ENCODE data around the gene LRSAM1.

LRSAM1 gene

GRCh38 chr9:127509955-127510299 lies 58.6 kb downstream of the LRSAM1 start:
- DNase-seq (ENCODE audit: low read depth in 1 of 2, low spot score in 1 of 2), result no peak

GRCh38 chr9:127514468-127514867 lies 63.2 kb downstream of the LRSAM1 start:
- no peak for DNase-seq (ENCODE audit: low read depth in 1 of 2, low spot score in 1 of 2)

- DNase-seq (ENCODE audit: low read depth in 1 of 2, low spot score in 1 of 2), result no peak
Measured at GRCh38 chr9:127516835-127517607, 65.7 kb downstream of the LRSAM1 start.

DNA sequence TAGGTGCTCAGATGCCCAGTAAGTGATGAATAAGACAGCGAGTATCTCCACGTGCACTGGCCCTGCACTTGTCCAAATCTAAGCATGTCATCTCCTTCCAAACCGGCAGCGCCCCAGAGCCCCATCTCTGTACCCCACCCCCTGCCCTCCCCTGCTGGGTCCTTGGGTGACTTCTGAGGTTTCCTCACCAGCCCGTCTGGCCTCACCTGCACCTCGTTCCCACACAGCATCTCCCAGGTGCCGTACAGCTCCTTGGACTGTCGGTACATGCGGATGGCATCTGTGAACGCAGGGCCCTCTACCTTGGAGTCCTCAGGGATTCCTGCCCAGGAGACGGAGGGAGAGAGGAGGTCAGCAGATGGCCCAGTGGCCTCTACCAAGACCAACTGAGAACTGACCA lies 66.3 kb downstream of the LRSAM1 start:
- no peak for DNase-seq (ENCODE audit: low read depth in 1 of 2, low spot score in 1 of 2)

GRCh38 chr9:127518091-127518856 lies 67.0 kb downstream of the LRSAM1 start:
- no peak for DNase-seq (ENCODE audit: low read depth in 1 of 2, low spot score in 1 of 2)

DNA sequence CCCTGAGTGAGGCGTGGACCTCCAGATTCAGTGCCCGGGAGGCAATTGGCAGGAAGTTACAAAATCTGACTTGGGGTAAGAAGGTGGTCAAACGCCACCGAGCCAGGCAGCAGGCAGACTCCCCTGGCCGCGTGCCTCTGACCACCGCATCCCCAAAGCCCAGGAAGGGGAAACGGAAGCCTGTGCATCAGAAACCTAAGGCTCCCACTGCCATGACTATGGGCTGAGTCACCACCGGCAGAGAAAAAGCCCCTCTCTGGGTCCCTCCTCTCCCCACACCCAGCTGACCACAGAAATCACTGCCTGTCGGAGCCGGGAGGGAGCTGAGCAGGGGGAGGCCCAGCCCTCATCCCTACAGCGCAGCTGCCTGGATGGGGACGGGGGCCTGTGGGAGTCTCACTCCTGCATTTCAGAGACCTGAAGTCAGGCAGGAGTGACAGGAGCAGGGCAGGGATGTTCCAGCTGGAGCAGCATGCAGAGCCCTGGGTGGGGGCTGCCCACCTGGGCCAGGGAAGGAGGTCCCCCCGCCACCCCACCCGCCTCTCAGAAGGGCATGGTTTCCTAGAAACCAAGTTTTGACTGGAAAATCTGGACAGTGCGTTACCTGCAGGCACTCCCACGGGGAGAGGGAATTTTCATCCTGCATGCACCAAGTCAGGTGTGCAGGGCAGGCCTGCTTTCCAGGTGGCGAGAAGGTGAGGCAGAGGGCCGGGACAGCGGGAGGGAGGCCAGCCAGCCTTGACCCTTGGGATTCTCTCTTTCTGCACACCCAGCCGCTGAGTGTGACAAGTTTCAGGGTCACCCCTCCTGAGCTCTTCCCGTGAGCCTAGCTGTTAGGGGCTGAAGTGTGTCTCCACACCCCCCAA lies 68.2 kb downstream of the LRSAM1 start:
- no peak for DNase-seq (ENCODE audit: low read depth in 1 of 2, low spot score in 1 of 2)

DNA sequence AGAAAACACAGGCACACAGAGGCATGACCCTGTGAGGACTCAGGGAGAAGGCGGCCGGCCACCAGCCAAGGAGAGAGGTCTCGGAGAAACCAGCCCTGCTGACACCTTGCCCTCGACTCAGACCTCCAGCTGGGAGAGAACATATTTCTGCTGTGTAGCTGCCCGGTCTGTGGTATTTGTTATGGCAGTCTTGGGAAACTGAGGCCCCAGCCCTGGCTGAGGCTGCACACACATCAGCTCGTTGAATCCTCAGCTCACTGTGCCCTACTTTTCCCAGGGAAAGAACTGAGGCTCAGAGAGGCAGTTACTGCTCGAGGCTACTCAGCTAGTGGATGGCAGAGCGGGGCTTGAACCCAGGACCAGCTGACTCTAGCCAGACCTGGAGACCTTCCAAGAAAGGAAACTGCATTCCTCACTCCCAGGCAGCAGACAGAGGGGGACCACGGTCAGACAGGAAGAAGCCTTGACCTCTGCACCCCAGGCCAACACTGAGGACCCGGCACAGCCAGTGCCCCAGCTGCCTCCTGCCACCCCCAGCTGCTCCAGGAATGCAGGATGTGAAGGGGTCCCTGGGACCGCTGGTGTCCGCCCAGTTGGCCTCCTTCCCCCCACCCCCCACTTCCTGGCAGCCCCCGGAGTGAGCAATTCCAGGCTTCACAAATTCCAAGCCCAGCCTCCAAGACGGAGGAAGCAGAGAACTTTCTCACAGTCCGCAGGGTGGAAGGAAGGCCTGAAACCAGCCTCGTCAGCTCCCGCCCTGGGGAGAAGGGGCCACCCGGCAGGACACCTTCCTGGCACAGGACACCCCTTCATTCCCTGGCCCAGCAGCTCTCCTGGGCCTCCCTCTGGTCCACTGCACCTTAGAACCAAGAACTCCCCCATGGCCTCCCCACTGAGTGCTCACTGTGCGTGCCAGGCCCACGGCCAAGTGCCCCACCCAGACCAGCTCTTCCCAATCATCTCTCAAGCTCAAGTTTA lies 69.9 kb downstream of the LRSAM1 start:
- DNase-seq (ENCODE audit: low read depth in 1 of 2, low spot score in 1 of 2), result no peak

GRCh38 chr9:127521919-127522304 lies 70.6 kb downstream of the LRSAM1 start:
- DNase-seq (ENCODE audit: low read depth in 1 of 2, low spot score in 1 of 2), result no peak

GRCh38 chr9:127522727-127523126 lies 71.4 kb downstream of the LRSAM1 start:
- DNase-seq (ENCODE audit: low read depth in 1 of 2, low spot score in 1 of 2), result no peak

- no peak for DNase-seq (ENCODE audit: low read depth in 1 of 2, low spot score in 1 of 2)
Measured at GRCh38 chr9:127523312-127523851, 72.1 kb downstream of the LRSAM1 start.

- DNase-seq (ENCODE audit: low read depth in 1 of 2, low spot score in 1 of 2), result no peak
Measured at GRCh38 chr9:127524373-127524772, 73.1 kb downstream of the LRSAM1 start.

DNA sequence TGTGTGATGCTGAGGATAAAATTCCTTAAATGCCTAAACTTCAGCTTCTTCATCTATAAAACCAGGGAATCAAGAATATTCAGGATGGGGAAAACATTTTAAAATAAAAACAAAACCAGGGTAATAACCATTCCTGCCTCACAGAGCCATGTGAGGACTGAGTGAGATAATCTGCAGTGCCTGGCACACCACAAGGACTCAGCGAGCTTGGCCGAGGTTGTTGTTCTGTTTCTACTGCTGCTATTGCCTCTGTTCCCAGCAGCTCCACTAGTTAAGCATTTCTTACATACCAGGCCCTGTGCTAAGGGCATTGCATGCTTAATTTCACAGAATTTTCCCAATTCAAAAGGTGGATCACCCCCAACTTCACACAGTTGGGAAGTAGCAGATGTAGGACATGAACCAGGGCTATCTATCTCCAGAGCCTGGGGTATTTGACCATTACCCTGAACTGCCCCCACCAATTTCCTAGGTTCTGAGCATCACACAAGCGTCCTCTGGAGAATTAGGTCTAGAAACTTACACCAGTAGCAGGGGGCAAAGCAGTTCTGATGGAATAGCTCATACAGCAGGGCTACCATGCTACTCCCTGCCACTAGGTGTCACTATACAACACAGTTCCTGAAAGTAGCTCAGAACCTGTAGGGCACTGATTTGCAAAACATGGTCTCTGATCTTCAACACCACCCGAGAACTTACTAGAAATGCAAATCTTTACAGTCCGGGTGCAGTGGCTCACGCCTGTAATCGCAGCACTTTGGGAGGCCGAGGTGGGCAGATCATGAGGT lies 74.3 kb downstream of the LRSAM1 start:
- no peak for DNase-seq (ENCODE audit: low read depth in 1 of 2, low spot score in 1 of 2)

- DNase-seq (ENCODE audit: low read depth in 1 of 2, low spot score in 1 of 2), result no peak
Measured at GRCh38 chr9:127526655-127527559, 75.6 kb downstream of the LRSAM1 start.

DNA sequence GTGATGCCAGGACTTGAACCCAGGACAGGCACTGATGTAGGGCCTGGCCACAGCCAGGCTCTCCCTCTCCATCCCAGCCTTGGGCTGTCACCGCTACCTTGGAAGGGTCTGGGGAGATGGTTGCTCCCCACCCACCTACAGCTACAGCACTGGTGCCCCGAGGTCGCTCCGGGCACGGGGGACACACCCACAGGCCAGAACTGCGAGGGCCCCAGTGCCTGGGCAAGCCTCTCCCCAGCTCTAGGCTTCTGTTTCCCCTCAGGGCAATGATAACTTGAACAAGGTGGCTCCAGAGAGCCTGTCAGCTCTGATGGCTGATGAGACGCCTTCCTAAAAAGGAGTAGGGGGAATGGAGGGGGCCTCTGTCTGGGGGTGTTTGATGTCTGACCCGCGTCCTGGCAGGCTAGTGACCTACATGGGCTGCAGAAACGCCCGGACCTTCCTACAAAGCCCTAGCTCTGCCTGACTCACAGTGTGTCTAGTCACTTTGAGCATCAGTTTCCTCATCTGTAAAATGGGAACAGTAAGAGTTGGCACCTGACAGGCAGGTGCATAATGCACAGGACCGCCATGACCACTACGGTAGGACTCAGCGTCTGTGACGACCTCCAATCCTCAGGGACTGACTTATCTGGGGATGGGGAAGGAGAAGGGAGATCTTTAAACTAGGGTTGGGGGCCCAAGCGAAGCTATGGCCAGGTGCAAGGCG lies 76.4 kb downstream of the LRSAM1 start:
- DNase-seq (ENCODE audit: low read depth in 1 of 2, low spot score in 1 of 2), result no peak

DNA sequence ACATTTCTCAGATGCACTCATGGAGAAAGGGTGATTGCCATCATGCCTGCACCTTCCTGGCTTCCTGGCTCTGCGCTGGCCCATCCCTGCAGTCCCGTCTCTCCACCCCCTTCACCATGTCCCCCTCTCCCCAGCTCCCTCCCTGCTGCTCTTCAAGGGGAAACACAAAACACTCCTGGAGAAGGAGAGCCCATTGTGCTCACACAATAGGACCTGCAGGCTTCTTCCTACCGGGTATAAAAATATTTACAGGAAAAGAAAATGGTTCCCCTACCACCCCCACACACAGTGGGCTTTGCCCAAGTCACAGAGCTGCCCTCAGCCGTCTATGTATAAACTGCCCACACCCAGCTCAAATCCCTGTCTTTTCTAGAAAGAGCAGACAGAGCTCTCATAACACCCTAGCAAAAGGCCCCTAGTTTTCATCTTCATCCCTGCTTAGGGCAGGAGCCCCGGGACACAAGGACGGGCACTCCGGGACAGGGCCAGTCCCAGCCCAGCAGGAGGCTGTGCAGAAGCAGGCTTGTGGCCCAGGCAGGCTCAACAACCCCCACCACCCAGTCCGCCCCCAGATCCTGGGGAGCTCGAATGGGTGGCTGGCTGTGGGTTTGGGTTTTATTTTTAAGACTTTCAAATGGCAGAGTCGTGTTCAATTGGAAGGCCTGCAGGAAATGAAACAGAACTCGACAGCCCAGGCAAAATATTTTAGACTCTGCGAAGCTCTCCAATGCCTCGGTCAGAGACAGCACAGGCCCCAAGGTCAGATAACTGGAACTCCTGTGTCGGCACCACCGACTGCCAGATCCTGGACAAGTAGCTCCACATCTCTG lies 77.3 kb downstream of the LRSAM1 start:
- no peak for DNase-seq (ENCODE audit: low read depth in 1 of 2, low spot score in 1 of 2)

DNA sequence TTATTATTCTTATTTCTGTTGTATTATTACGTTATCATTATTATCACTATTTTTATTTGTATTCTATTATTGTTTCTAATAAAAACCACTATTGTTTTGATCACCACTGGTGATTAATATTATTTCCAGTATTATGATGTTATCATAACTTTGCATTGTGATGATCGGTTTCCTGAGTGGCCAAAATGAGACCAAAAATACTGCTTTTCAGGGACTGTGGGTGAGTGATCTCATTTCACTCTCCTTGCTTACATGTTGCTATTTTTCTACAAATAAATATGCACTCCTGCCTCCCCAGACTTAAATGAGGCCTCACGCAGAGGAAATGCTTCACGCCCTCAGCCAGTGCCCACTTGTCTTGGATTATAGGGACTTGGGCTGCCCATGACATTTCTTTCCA lies 78.4 kb downstream of the LRSAM1 start:
- DNase-seq (ENCODE audit: low read depth in 1 of 2, low spot score in 1 of 2), result no peak
